SU-DHL-6 (cell line): Measurements from ENCODE around the gene GALNT14.

Experiments used
- H2AFZ ChIP-seq: fragments of 200-600 bp; sonication (generic); 2 replicates; pipeline ENCODE4 v1.6.1; 2014; ENCODE audit warnings: low read depth, mild to moderate bottlenecking, moderate library complexity, mixed read lengths, antibody characterized with exemption, low read length; ENCODE audit not compliant: severe bottlenecking
- H3F3A ChIP-seq: fragments of 200-600 bp; shearing (Covaris generic); 2 replicates; pipeline ENCODE4 v1.6.0; 2016; ENCODE audit warnings: antibody characterized with exemption, mild to moderate bottlenecking; ENCODE audit not compliant: insufficient read depth
- H3K27ac ChIP-seq: fragments of 200-600 bp; sonication (generic); 2 replicates; pipeline ENCODE4 v1.5.1; 2016; ENCODE audit warnings: low read depth, mild to moderate bottlenecking, low read length, moderate library complexity, mixed read lengths
- H3K27me3 ChIP-seq: fragments of 200-600 bp; sonication (generic), shearing (Covaris generic); 2 replicates; pipeline ENCODE4 v1.6.0; 2014; ENCODE audit warnings: mild to moderate bottlenecking, low read length
- H3K36me3 ChIP-seq: fragments of 200-600 bp; sonication (generic); 2 replicates; pipeline ENCODE4 v1.6.1; 2014; ENCODE audit warnings: mild to moderate bottlenecking, low read length, mixed read lengths
- H3K4me2 ChIP-seq: fragments of 300-600, 200-600 bp; shearing (Covaris generic), sonication (generic); 2 replicates; pipeline ENCODE4 v1.6.0; 2014; ENCODE audit warnings: low read length, low read depth, mild to moderate bottlenecking; ENCODE audit not compliant: poor library complexity, severe bottlenecking
- H3K4me3 ChIP-seq: fragments of 200-600 bp; sonication (generic); 2 replicates; pipeline ENCODE4 v1.5.1; 2014; ENCODE audit warnings: antibody characterized with exemption, low read length, mild to moderate bottlenecking, mixed read lengths; ENCODE audit not compliant: insufficient read depth, poor library complexity, severe bottlenecking
- H3K79me2 ChIP-seq: fragments of 200-600 bp; sonication (generic); 2 replicates; pipeline ENCODE4 v1.6.1; 2014; ENCODE audit warnings: mild to moderate bottlenecking, low read length, moderate library complexity; ENCODE audit not compliant: insufficient read depth
- H3K9ac ChIP-seq: fragments of 200-600 bp; sonication (generic); 2 replicates; pipeline ENCODE4 v1.7.0; 2014; ENCODE audit warnings: mild to moderate bottlenecking, low read length
- H3K9me2 ChIP-seq: fragments of 200-600 bp; sonication (generic); replicated peaks from 2 replicates; pipeline ENCODE4 v1.6.1; 2014; ENCODE audit warnings: low read length; ENCODE audit not compliant: insufficient read depth
- H3K9me3 ChIP-seq: fragments of 200-600 bp; sonication (generic); 2 replicates; pipeline ENCODE4 v1.6.1; 2014; ENCODE audit warnings: low read length, mixed read lengths; ENCODE audit not compliant: insufficient read depth
- H4K20me1 ChIP-seq: fragments of 200-600 bp; sonication (generic); 2 replicates; pipeline ENCODE4 v1.6.1; 2014; ENCODE audit warnings: low read depth, mild to moderate bottlenecking, antibody characterized with exemption, low read length, moderate library complexity, mixed read lengths
- EZH2phosphoT487 ChIP-seq: fragments of 200-600 bp; sonication (generic), shearing (Covaris generic); conservative IDR thresholded peaks from 2 replicates; pipeline ENCODE4 v1.6.1; 2018; ENCODE audit warnings: mild to moderate bottlenecking, antibody characterized with exemption, low read length, moderate library complexity, mixed read lengths
- TF ChIP-seq, protein P1 (sequence below): fragments of 200-600 bp; sonication (generic); IDR thresholded peaks from one replicate; pipeline ENCODE4 v1.5.1; 2017; ENCODE audit warnings: antibody characterized with exemption, mild to moderate bottlenecking, low read length, moderate library complexity; ENCODE audit not compliant: insufficient read depth, poor library complexity, severe bottlenecking

GALNT14 gene

DNA sequence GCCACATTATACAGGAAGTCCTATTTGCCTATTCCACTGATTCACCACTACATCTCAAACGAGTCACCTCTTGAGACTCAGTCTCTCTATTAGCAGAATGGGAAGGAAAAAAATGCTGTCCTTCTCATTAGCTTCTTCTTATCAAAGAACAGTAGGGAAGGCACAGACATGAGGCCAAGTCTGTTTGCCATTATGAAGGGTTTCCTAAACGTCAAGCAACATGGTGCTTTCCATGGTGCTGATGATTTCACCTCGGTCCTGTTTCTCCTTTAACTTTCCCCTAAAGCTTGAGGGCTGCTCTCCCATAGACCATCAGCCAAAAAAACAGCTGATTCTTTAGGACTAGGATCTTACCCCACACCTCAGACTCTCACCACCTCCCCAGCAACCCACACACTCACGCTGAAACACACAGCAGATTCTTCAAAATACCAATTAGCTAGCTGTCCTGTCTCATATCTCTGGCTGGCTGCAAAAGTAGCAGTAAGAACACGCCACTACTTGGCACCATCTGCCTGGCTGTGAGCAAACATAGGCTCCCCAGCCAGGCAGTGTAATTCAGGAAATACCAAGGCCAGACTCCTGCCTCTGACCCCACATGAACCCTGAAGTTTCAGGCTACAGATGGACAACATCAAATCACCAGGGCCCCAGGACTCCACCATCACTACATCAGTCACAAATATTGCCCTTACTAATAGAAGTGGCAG is 30.5 kb downstream of the GALNT14 start:
- Histone ChIP-seq H3K4me2 (no peak overlapping the region), H2AFZ (no peak overlapping the region), H3K4me3 (no peak overlapping the region), H4K20me1 (no peaks in the 10 kb centered on the region), H3K79me2 (no peaks in the 10 kb centered on the region), H3K27me3 (no peaks in the 10 kb centered on the region), H3F3A (no peaks in the 10 kb centered on the region), H3K9ac (no peak overlapping the region), H3K9me2 (no peaks in the 10 kb centered on the region), H3K9me3 (no peaks in the 10 kb centered on the region), H3K27ac (no peak overlapping the region), H3K36me3 (no peaks in the 10 kb centered on the region)
- TF ChIP-seq EZH2phosphoT487, result no peak

DNA sequence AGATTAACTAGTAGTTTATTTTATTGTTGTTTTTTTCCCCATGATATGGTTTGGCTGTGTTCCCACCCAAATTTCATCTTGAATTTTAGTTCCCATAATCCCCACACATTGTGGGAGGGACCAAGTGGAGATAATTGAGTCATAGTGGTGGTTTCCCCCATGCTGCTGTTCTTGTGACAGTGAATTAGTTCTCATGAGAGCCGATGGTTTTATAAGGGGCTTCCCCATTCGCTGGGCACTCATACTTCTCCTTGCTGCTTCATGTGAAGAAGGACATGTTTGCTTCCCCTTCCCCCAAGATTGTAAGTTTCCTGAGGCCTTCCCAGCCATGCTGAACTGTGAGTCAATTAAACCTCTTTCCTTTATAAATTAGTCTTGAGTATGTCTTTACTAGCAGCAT is 36.5 kb downstream of the GALNT14 start:
- Histone ChIP-seq H2AFZ (no peak overlapping the region), H3K79me2 (no peaks in the 10 kb centered on the region), H3K27me3 (no peaks in the 10 kb centered on the region), H3F3A (no peaks in the 10 kb centered on the region), H3K9ac (no peak overlapping the region), H3K36me3 (no peaks in the 10 kb centered on the region), H3K9me2 (no peaks in the 10 kb centered on the region), H3K4me3 (no peak overlapping the region), H3K4me2 (no peak overlapping the region), H3K27ac (no peak overlapping the region), H3K9me3 (no peaks in the 10 kb centered on the region), H4K20me1 (no peaks in the 10 kb centered on the region)
- TF ChIP-seq, protein P1, sequence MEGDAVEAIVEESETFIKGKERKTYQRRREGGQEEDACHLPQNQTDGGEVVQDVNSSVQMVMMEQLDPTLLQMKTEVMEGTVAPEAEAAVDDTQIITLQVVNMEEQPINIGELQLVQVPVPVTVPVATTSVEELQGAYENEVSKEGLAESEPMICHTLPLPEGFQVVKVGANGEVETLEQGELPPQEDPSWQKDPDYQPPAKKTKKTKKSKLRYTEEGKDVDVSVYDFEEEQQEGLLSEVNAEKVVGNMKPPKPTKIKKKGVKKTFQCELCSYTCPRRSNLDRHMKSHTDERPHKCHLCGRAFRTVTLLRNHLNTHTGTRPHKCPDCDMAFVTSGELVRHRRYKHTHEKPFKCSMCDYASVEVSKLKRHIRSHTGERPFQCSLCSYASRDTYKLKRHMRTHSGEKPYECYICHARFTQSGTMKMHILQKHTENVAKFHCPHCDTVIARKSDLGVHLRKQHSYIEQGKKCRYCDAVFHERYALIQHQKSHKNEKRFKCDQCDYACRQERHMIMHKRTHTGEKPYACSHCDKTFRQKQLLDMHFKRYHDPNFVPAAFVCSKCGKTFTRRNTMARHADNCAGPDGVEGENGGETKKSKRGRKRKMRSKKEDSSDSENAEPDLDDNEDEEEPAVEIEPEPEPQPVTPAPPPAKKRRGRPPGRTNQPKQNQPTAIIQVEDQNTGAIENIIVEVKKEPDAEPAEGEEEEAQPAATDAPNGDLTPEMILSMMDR, result no peak
- no peak for TF ChIP-seq EZH2phosphoT487

DNA sequence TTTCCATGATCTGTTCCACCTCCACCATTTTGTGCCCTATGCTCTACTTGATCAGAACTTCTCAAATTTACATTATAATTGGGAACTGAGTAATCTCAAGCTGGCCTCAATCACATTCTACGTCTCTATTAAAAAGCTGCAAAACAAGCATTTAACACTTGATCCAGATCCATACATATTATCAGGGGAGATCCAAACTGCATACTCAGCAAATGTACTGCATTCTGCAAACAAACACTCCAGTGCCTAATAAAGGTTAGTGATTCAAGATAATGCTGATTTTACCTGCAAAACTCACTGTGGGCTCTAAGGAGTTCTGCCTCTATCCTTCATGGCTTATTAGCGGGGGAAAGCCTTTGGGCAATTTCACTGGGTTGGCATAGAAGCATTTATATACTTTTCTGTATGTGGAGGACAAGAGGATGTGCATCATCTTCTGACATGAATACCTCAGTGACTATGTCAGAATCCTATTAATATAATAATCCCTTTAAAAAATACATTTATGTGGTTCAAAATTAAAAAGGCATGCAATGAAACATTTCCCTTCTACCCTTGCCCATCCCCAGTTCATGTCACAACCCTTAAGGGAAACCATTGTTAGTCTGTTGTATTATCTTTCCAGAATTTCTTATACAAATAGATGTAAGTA is 40.2 kb downstream of the GALNT14 start:
- H3K27me3 ChIP-seq, result no peaks in the 10 kb centered on the region
- no peak overlapping the region for H3K9ac ChIP-seq
- no peak overlapping the region for H3K4me3 ChIP-seq
- H3K36me3 ChIP-seq, result no peaks in the 10 kb centered on the region
- H2AFZ ChIP-seq, result no peak overlapping the region
- H3K27ac ChIP-seq, result no peak overlapping the region
- H3K9me3 ChIP-seq, result no peaks in the 10 kb centered on the region
- no peaks in the 10 kb centered on the region for H3K79me2 ChIP-seq
- H4K20me1 ChIP-seq, result no peaks in the 10 kb centered on the region
- H3K4me2 ChIP-seq, result no peak overlapping the region
- H3K9me2 ChIP-seq, result no peaks in the 10 kb centered on the region
- no peaks in the 10 kb centered on the region for H3F3A ChIP-seq
- TF ChIP-seq, protein P1, result no peak
- TF ChIP-seq EZH2phosphoT487, result no peak

DNA sequence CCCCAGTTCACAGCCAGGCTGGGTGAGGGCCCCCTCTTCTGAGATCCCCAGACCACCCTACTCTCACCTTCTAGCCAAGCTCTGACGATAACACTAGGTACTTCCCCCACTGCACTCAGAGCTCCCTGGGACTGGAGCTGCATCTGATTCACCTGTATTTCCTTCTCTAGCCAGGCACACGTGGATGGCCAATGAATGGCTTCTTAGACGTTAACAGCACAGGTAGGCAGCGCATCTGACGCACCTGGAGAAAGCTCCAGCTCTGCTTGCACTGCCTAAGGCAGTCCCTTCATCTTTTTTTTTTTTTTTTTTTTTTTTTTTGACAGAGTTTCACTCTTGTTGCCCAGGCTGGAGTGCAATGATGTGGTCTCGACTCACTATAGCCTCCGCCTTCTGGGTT is 48.1 kb downstream of the GALNT14 start:
- no peaks in the 10 kb centered on the region for H4K20me1 ChIP-seq

More for the DNA sequence above, 48.1 kb downstream of the GALNT14 start:
- Histone ChIP-seq H3K79me2 (no peaks in the 10 kb centered on the region), H3K9ac (no peak overlapping the region), H3K9me3 (no peaks in the 10 kb centered on the region), H3K27me3 (no peaks in the 10 kb centered on the region), H3K36me3 (no peaks in the 10 kb centered on the region), H3K9me2 (no peaks in the 10 kb centered on the region), H3K4me2 (no peak overlapping the region), H3F3A (no peaks in the 10 kb centered on the region), H2AFZ (no peak overlapping the region), H3K27ac (no peak overlapping the region), H3K4me3 (no peak overlapping the region)
- TF ChIP-seq EZH2phosphoT487, result no peak
- TF ChIP-seq, protein P1, result no peak
